Pancreas (tissue), 10 donors: ENCODE data around the gene PRKD3. TPM values are rescaled to one million over a fixed set of nuclear protein-coding genes. Genes with fewer than 3 reads are reported as not detected.

ENCODE experiments used
- ATAC-seq, 4 donors: fragments of 200-7000 bp; cut with Tn5 transposase; one replicate each; pipeline versions ENCODE4 v1.8.0 to v1.9.1; 2020; ENCODE audit warnings: mild to moderate bottlenecking in 4 of 4, moderate library complexity in 4 of 4
- DNase-seq, 6 donors: peaks; one replicate each; pipeline ENCODE4 v3.0.0-alpha.2; 2020
- FAIRE-seq: peaks from 2 replicates; lab custom pipeline; 2012; peaks lifted over from hg19 to GRCh38; lab: Jason Lieb, UNC
- H3K27ac ChIP-seq, 4 donors: fragments of 200-600 bp; sonication (generic); 1 replicate in 3 of 4; 2 replicates in 1 of 4; pipeline versions ENCODE4 v1.5.0 to v1.8.0; 2020
- H3K27me3 ChIP-seq, 4 donors: fragments of 200-600 bp; one replicate each; pipeline ENCODE4 v1.8.0; 2021
- H3K36me3 ChIP-seq, 3 donors: fragments of 200-600 bp; sonication (generic) in 1 of 3; one replicate each; pipeline versions ENCODE4 v1.5.0 to v1.8.0; 2020 to 2021
- H3K4me1 ChIP-seq, 3 donors: fragments of 200-600 bp; one replicate each; pipeline ENCODE4 v1.8.0; 2021
- H3K4me3 ChIP-seq, 4 donors: fragments of 200-600 bp; sonication (generic) in 2 of 4; one replicate each; pipeline versions ENCODE4 v1.5.0 to v1.8.0; 2020 to 2021
- H3K9me3 ChIP-seq, 4 donors: fragments of 200-600 bp; one replicate each; pipeline ENCODE4 v1.8.0; 2021
- WGBS, 2 donors: extraction: QIAGEN DNeasy Blood & Tissue Kit; methylation state at CpG; one replicate each; pipeline ENCODE4 v1.1.7; 2013; 5-methylcytosine and 5-hydroxymethylcytosine counted together
- intact Hi-C, 3 donors: fragments of 100-400 bp; cut with DNase I; formaldehyde crosslinking; loops; one replicate each; pipeline versions ENCODE4 v1.11.1 to v1.14.2; 2022
- polyA plus RNA-seq, 2 donors: library from polyadenylated mRNA; stranded (reverse); fragments of 200-250 nt; gene quantifications; one replicate each; pipeline ENCODE4 v1.2.3, GENCODE V29; 2013
- total RNA-seq, 6 donors: library from RNA; stranded (reverse); fragmentation: NEBNext Ultra II Directional in 4 of 6; extraction: Animal tissue kit (Norgen Biotek cat#: 25700) in 4 of 6; gene quantifications; one replicate each; pipeline versions ENCODE4 v1.2.1 to v1.2.4, GENCODE V29; 2021 to 2023
- TF ChIP-seq, protein P1 (sequence below), 4 donors: fragments of 200-600 bp; sonication (generic) in 3 of 4; IDR thresholded peaks; one replicate each; pipeline versions ENCODE4 v1.5.0 to v1.8.0; 2021; ENCODE audit warnings: antibody characterized with exemption in 4 of 4
- donor health status: healthy with polysubstance abuse.
- donor health status: DM: no; HTN: no; CAD: no; lungs with moderate emphysema.
- donor health status: DM: no; HTN: no; CAD: no.
- donor health status: control.
- donor health status: control.
- donor health status: Bipolar disorder and iron deficiency.
- donor health status: DM: yes; HTN: yes; CAD: no.
- donor health status: DM: no; HTN: no; CAD: no.
- donor health status: DM: no; HTN: no; CAD: no.
- donor health status: DM: yes; HTN: yes; CAD: no.

Gene PRKD3
- total and polyA plus RNA-seq, 8 donors: 4.1 to 17.2 (median 8.0) TPM

DNA sequence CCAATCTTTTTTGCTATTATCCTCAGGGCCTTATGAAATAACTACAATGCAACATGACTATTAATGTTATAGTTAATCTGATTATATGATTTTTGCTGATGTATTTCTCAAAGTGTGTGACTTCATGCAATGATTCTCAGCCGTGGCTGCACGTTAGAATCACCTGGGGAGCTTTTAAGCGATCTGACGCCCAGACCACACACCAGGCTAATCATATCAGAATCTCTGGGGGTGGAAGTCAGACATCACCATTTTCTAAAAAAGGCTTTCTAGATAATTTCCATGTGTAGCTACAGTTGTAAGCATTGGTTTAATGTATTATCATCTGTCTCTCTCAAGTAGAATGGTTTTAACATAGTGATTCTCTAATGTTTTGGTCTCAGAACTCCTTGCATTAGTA, 14.3 kb upstream of the PRKD3 start:
- DNase-seq (no peak), ATAC-seq (no peak), FAIRE-seq (no peak)
- intact Hi-C loops: no loop called here
- H3K27ac ChIP-seq: no peak overlapping the region
- TF ChIP-seq, protein P1, sequence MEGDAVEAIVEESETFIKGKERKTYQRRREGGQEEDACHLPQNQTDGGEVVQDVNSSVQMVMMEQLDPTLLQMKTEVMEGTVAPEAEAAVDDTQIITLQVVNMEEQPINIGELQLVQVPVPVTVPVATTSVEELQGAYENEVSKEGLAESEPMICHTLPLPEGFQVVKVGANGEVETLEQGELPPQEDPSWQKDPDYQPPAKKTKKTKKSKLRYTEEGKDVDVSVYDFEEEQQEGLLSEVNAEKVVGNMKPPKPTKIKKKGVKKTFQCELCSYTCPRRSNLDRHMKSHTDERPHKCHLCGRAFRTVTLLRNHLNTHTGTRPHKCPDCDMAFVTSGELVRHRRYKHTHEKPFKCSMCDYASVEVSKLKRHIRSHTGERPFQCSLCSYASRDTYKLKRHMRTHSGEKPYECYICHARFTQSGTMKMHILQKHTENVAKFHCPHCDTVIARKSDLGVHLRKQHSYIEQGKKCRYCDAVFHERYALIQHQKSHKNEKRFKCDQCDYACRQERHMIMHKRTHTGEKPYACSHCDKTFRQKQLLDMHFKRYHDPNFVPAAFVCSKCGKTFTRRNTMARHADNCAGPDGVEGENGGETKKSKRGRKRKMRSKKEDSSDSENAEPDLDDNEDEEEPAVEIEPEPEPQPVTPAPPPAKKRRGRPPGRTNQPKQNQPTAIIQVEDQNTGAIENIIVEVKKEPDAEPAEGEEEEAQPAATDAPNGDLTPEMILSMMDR (IDR thresholded peaks at IDR 0.05): no peak
- H3K36me3 ChIP-seq: no peaks in the 10 kb centered on the region
- no peaks in the 10 kb centered on the region for H3K27me3 ChIP-seq
- no peak overlapping the region for H3K4me3 ChIP-seq
- no peaks in the 10 kb centered on the region for H3K9me3 ChIP-seq
- H3K4me1 ChIP-seq: no peaks in the 10 kb centered on the region
- WGBS, 2 donors: 76 to 77% methylated on average over 4 of the region's 4 CpGs

DNA sequence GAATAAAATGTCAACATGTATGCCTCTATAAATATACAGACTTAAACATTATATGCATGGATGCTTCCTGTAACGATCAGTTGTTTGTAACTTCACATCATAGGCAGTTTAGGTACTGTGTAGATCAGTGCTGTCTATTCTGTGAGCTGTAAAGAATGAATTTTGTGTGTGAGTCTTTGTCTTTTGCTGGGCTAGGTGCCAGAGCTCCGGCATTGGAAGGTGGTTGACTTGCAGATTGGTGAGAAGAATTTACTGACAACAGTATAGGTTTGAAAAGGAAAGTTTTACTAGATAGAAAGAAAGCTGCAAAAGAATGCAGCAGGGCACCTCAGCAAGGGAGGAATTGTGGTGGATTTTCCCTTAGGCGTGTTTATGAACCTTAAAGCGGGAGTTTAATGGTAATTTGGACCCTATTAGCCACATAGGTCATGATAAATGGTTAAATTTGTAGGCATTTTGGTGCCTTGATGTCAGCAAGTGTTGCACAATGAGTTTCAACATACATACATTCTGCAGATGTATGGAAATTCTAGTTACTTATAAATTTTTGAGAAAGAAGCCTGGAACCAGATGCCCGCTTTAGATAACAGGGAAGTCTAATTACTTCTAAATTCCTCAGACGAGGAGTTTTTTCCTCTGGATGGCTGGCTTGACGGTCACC, 13.1 kb upstream of the PRKD3 start:
- TF ChIP-seq, protein P1 (IDR thresholded peaks at IDR 0.05): no peak
- H3K4me1 ChIP-seq: no peaks in the 10 kb centered on the region
- WGBS, 2 donors: 65 to 68% methylated on average over 7 of the region's 7 CpGs
- no peak overlapping the region for H3K4me3 ChIP-seq
- FAIRE-seq: no peak
- no peaks in the 10 kb centered on the region for H3K27me3 ChIP-seq
- no peak for ATAC-seq
- H3K27ac ChIP-seq: no peak overlapping the region
- no peaks in the 10 kb centered on the region for H3K36me3 ChIP-seq
- no peaks in the 10 kb centered on the region for H3K9me3 ChIP-seq
- intact Hi-C loops: no loop called here
- no peak for DNase-seq

DNA sequence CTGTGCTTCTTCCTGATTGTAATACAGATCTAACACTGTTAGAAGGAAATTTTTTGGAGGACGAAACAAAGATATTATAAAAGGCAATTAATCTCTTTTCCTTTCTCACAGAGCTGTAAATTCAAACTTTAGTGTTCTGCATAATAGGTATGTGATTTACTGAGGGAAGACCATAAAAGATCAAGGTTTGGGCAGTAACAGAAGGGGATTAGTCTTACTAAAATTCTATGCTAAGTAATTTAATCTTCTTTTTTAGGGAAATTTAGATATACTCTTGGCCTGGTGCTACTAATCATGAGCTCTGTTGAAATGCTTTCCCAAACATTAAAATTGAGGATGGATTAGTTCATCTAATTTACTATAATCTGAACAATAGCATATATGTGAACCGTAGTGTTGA, 11.0 kb upstream of the PRKD3 start:
- ATAC-seq: no peak
- no peak overlapping the region for H3K27ac ChIP-seq
- H3K9me3 ChIP-seq: no peaks in the 10 kb centered on the region
- no peak overlapping the region for H3K4me3 ChIP-seq
- H3K4me1 ChIP-seq: no peaks in the 10 kb centered on the region
- no peak for FAIRE-seq
- no peaks in the 10 kb centered on the region for H3K36me3 ChIP-seq
- H3K27me3 ChIP-seq: no peaks in the 10 kb centered on the region
- DNase-seq: no peak
- intact Hi-C loops: no loop called here
- TF ChIP-seq, protein P1 (IDR thresholded peaks at IDR 0.05): no peak
- 86 to 88% methylated on average over 2 of the region's 2 CpGs for WGBS, 2 donors

DNA sequence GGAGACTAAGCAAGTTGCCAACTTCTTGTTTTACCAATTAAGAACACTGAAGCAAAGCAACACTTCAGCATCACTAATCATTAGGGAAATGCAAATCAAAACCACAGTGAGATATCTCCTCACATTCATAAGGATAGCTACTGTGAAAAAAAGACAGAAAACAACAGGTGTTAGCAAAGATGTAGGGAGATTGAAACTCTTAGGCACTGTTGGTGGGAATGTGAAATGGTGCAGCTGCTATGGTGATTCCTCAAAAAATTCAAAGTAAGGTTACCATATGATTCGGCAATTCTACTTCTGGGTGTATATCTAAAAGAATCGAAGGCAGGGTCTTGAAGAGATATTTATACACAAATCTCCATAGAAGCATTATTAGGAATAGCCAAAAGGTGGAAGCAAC, 8.6 kb upstream of the PRKD3 start:
- TF ChIP-seq, protein P1 (IDR thresholded peaks at IDR 0.05): no peak
- FAIRE-seq: no peak
- Histone ChIP-seq H3K9me3 (no peaks in the 10 kb centered on the region), H3K4me3 (no peak overlapping the region), H3K27me3 (no peaks in the 10 kb centered on the region), H3K27ac (no peak overlapping the region), H3K36me3 (no peaks in the 10 kb centered on the region), H3K4me1 (no peaks in the 10 kb centered on the region)
- DNase-seq: no peak
- WGBS, 2 donors: 53 to 54% methylated on average over 2 of the region's 2 CpGs
- intact Hi-C loops: no loop called here
- ATAC-seq: no peak

DNA sequence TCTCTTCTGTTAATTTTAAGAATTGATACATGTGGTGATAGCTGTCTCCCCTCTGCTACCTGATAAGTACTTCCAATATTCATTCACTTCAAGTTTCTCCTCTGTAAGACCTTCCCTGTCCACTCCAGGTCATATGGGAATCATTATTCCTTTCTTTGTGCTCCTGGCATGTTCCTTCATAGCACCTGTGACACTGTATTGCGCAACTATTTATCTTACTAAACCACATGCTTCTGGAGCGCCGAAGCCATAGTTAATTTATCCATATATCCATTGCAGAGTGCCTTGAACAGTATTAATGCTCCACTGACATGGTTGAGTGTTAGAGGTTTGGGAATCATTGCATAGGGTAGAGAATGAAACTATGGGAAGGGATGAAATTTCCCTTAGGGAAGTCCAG, 7.9 kb upstream of the PRKD3 start:
- intact Hi-C loops: no loop called here
- no peak for ATAC-seq
- Histone ChIP-seq H3K4me1 (no peaks in the 10 kb centered on the region), H3K4me3 (no peak overlapping the region), H3K27me3 (no peaks in the 10 kb centered on the region), H3K27ac (no peak overlapping the region), H3K36me3 (no peaks in the 10 kb centered on the region), H3K9me3 (no peaks in the 10 kb centered on the region)
- TF ChIP-seq, protein P1 (IDR thresholded peaks at IDR 0.05): no peak
- no peak for FAIRE-seq
- no peak for DNase-seq
- 49 to 52% methylated on average over 3 of the region's 3 CpGs for WGBS, 2 donors
